SH-SY5Y (cell line): ENCODE measurements around the gene MEF2D.

ENCODE experiments used
- GATA2 ChIP-seq: IDR thresholded peaks from 2 replicates; pipeline ENCODE4 v1.6.1; 2011; ENCODE audit warnings: mild to moderate bottlenecking, low read depth, low read length
- GATA3 ChIP-seq: IDR thresholded peaks from 2 replicates; pipeline ENCODE4 v1.6.1; 2011; ENCODE audit warnings: low read depth, mild to moderate bottlenecking, low read length, moderate library complexity

DNA sequence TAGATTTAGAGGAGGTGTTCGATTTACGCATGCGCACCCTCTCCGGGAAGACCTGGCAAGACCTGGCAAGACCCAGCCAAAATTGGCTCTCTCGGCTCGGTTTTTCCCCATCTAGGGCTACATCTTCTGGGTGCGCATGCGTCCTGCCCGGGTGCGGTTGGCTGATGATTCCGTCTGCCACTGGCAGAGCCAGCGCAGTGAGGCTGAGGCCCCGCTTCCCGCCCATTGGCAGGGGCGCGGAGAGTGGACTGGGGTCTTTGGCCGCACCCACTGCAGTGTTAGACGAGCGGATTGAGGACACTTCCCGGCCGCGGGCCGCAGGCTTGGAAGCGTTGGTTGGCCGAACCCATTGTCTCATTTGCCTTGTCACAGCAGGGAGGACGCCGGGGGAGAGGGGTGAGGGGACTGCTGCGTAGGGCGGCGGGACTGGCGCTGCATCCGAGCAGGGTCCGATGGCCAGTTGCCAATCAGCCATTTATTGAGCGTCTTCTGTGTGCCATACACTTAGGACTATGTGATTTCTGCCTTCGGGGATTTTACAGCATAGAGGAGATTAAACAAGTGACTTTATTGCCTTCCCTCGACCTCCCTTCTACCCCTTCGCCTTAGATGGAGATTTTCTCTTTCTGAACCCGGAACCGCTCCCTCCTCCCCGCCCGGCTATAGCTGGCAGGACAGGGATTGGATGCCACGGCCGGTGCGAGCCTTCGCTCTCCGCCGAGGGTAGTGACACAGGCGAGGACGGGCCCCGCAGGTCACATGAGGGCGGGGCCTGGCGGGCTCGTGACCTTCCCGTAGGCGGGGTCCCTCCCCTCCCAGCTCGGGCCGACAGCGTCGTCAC lies 43.7 kb downstream of the MEF2D start:
- TF ChIP-seq GATA2 (peak; percentile 46; the same call in 1 of the 2 replicates), GATA3 (no peak)
